CD4-positive, alpha-beta T cell treated with Interleukin-15 for 4 hours (primary cell): ENCODE results near the gene SGCD.

Experiments
- DNase-seq: peaks from one replicate; pipeline ENCODE4 v3.0.0-alpha.2; 2020; ENCODE audit warnings: low spot score

The SGCD gene

GRCh38 chr5:156695774-156696173 lies 368.8 kb downstream of the SGCD start:
- DNase-seq = no peak

- no peak for DNase-seq
These were observed 371.4 kb downstream of the SGCD start for GRCh38 chr5:156698323-156698722.

- no peak for DNase-seq
These were observed 372.2 kb downstream of the SGCD start for GRCh38 chr5:156699147-156699546.

- DNase-seq = no peak
These were observed 377.2 kb downstream of the SGCD start for GRCh38 chr5:156704139-156704538.

GRCh38 chr5:156706631-156707030 lies 379.7 kb downstream of the SGCD start:
- no peak for DNase-seq

DNA sequence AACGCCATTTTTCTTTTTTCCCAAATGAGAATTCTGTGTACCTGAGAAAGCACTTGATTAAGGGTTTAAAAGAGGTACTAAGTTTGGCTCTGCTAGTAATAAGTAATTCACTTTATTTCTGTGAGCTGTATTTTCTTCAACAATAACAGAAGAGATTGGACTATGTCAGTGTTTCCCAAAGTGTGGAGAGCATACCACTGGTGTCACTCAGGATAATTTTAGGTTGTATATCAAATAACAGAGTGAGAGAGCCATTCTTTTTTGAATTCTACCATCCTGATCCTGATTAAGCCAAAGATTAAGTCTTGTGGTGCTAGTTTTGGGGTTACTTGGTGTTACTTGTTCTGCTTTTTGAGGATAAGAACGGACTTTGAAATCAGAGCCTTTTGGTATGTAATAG lies 380.8 kb downstream of the SGCD start:
- no peak for DNase-seq

DNA sequence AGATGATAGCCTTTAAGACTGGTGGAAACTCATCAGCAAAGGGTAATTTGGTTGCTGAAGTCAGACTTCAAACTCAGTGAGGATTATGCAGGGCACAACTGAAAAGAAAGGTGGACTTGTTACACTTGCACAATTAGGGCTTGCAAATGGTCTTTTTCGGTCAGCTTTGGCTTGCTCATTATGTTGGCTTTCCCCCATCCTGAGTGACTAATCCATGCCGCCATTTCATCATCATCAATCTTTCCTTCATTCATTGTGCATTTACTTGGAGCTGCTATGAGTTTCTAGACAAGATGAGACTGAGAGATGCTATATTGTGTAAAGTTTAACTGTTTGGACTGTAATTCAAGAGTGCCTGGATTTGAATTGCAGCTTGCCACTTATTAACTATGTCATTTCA lies 388.3 kb downstream of the SGCD start:
- no peak for DNase-seq

DNA sequence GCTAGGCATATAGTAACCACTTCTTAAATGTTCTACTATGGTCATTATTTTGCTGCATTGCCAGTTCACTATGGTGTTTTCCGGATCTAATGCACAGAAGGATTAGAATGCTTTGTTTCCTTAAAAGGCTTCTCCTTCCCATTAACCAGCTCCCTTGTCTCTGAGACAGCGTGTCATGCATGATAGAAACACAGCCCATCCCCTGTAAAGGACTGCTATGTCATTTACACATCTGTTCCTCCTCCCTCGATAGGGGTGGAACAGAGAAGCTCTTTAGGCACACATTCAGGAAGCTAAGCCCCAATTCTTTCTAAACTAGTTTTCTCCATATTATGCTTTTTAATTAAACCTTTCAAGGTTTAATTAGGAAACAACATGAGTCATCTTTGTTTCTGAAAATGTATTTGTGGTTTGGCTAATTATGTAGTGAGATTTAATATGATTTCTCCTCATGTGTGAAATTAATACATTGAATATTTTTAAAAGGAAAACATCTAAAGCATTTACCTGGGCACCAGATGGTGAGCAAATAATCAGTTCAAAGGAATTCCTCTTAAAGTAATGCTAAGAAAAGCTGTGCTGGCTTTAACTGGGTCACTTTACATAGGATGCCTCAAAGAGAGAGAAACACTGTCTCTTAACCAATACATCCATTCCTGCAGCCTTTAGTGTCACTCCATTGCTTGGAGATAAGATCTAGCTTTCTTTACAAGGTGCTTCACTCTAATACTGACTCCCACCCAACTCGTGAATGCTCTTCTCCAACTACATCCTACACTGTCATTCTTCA lies 389.8 kb downstream of the SGCD start:
- DNase-seq = no peak

- no peak for DNase-seq
These were observed 392.0 kb downstream of the SGCD start for GRCh38 chr5:156718985-156719384.

GRCh38 chr5:156722358-156722757 lies 395.4 kb downstream of the SGCD start:
- DNase-seq = no peak

GRCh38 chr5:156735477-156735876 lies 408.5 kb downstream of the SGCD start:
- no peak for DNase-seq

GRCh38 chr5:156741516-156741915 lies 414.6 kb downstream of the SGCD start:
- DNase-seq = no peak

- DNase-seq = no peak
These were observed 426.9 kb downstream of the SGCD start for GRCh38 chr5:156753846-156754245.

GRCh38 chr5:156755421-156756087 lies 428.6 kb downstream of the SGCD start:
- no peak for DNase-seq

- no peak for DNase-seq
These were observed 431.2 kb downstream of the SGCD start for GRCh38 chr5:156758011-156758791.

DNA sequence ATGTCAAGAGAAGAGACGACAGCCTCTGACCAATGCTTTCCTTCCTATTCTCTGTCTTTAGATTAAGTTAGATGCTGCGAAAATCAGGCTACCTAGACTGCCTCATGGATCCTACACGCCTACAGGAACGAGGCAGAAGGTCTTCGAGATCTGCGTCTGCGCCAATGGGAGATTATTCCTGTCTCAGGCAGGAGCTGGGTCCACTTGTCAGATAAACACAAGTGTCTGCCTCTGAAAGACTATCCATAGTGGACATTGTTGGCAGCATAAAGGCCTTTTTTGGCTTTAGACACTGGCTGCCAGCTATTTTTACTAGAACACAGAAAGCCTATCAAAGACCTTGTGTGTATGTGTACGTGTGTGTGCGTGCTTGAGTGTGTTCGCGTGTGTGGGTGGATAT lies 432.2 kb downstream of the SGCD start:
- DNase-seq = no peak

DNA sequence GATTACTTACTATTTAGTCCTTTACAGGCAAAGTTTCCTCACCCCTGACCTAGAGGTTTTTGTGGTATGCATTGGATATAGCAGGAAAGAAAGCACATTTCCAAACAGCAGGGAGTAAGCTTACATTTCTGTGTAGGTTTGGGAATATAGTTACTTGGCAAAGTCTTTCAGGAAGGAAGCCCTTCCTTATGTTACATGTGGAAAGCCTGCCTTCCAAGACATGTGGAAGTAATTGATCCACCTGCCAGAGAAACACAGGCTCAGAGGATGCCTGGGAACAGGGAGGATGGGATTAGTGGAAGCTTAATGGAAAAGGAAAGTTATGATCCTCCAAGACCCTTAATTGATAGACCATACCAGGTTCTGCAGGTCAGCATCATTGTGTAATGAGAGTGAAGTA lies 435.8 kb downstream of the SGCD start:
- no peak for DNase-seq

DNA sequence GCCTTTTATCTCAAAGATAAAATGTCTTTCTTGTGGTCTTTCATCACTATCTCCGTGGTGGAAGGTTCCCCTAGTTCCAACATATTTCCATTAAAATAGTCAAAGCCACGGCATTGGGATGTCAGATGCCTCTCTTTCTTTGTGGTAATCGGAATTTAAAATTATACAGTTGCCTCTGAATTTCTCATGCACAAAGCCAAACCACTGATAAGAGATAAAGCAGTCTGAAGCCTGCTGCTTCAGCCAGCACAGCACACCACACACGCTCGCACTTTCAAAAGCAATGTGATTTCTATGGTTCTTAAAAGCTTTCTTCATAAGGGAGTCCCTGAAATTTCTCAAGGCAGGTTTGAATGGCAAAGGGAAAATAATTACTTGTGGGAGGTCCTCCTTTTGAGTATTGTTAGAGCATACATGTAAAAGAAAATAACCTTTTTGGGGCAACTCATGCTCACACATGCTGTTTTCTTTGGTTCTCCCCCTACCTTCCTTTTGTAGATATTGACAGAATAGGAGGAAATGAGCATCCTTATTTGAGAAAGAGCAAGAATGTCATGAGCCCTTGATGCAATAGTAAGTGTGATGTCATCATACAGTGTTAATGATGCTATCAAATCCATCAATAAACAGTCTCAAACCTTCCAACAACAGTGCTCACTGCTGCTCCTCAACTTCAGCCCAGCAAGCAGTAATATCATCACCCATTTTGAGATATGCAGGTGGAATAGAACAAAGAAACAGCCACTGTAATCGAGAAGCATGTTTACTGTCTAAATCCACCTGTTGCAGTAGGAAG lies 437.4 kb downstream of the SGCD start:
- no peak for DNase-seq

DNA sequence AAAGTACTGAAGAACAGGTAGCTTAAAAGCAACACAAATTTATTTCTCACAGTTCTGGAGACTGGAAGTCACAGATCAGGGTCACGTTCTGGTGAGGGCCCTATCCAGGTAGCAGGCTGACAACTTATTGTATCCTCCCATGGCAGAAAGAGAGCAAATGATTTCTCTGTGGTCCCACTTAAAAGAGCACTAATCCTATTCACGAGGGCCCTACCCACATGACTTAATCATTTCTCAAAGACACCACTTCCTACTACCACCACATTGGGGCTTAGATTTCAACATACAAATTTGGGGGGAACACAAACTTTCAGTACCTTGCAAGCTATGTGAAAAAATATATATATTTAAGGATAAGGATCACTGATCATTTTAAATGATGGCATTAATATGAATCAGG lies 447.3 kb downstream of the SGCD start:
- no peak for DNase-seq

- DNase-seq = no peak
These were observed 451.3 kb downstream of the SGCD start for GRCh38 chr5:156778139-156778706.

- no peak for DNase-seq
These were observed 451.8 kb downstream of the SGCD start for GRCh38 chr5:156778752-156779151.

- DNase-seq = no peak
These were observed 452.5 kb downstream of the SGCD start for GRCh38 chr5:156779436-156779835.
